Right atrium auricular region (tissue), 2 donors: ENCODE measurements around the gene ICE2. TPM values are rescaled to one million over a fixed set of nuclear protein-coding genes. Genes with fewer than 3 reads are reported as not detected.
"Not testable (repeated sequence)": the region's sequence is repeated elsewhere in the genome, so short reads cannot be mapped to it uniquely, and the experiment has no call there.

ENCODE experiments used
- DNase-seq: peaks from one replicate; pipeline ENCODE4 v3.0.0-alpha.2; 2019; ENCODE audit warnings: low spot score
- H3K27ac ChIP-seq, 2 donors: fragments of 200-600 bp; sonication (generic); 1 replicate in 1 of 2; 2 replicates in 1 of 2; pipeline ENCODE4 v1.5.1; 2016 to 2019
- H3K27me3 ChIP-seq, 2 donors: fragments of 200-600 bp; sonication (generic); one replicate each; pipeline versions ENCODE4 v1.5.1 to v1.6.0; 2017 to 2019
- H3K36me3 ChIP-seq: fragments of 200-600 bp; sonication (generic); one replicate; pipeline ENCODE4 v1.5.1; 2016
- H3K4me1 ChIP-seq, 2 donors: fragments of 200-600 bp; sonication (generic); one replicate each; pipeline versions ENCODE4 v1.5.1 to v1.6.0; 2017 to 2019
- H3K4me3 ChIP-seq, 2 donors: fragments of 200-600 bp; sonication (generic); 1 replicate in 1 of 2; 2 replicates in 1 of 2; pipeline ENCODE4 v1.5.1; 2017 to 2019; ENCODE audit warnings: mild to moderate bottlenecking in 1 of 2, moderate library complexity in 1 of 2
- H3K9me3 ChIP-seq, 2 donors: fragments of 200-600 bp; sonication (generic); one replicate each; pipeline ENCODE4 v1.5.1; 2019
- total RNA-seq, 2 donors: library from RNA; depleted of rRNA; stranded (reverse); fragments of >200 nt; gene quantifications; one replicate each; pipeline ENCODE4 v1.1.0, GENCODE V29; 2016
- TF ChIP-seq, protein P1 (sequence below), 2 donors: fragments of 200-600 bp; sonication (generic); IDR thresholded peaks; one replicate each; pipeline ENCODE4 v1.5.1; 2019; ENCODE audit warnings: antibody characterized with exemption in 2 of 2

ICE2 gene
- total RNA-seq, 2 donors from 2014 or later = 10.6 to 12.6 TPM

- no peaks in the 10 kb centered on the region for H3K9me3 ChIP-seq
- peaks cover 0 to 10% of the 10 kb centered on the region in 2 donors for H3K4me1 ChIP-seq
- H3K36me3 ChIP-seq = no peaks in the 10 kb centered on the region
- TF ChIP-seq, protein P1, sequence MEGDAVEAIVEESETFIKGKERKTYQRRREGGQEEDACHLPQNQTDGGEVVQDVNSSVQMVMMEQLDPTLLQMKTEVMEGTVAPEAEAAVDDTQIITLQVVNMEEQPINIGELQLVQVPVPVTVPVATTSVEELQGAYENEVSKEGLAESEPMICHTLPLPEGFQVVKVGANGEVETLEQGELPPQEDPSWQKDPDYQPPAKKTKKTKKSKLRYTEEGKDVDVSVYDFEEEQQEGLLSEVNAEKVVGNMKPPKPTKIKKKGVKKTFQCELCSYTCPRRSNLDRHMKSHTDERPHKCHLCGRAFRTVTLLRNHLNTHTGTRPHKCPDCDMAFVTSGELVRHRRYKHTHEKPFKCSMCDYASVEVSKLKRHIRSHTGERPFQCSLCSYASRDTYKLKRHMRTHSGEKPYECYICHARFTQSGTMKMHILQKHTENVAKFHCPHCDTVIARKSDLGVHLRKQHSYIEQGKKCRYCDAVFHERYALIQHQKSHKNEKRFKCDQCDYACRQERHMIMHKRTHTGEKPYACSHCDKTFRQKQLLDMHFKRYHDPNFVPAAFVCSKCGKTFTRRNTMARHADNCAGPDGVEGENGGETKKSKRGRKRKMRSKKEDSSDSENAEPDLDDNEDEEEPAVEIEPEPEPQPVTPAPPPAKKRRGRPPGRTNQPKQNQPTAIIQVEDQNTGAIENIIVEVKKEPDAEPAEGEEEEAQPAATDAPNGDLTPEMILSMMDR (IDR thresholded peaks at IDR 0.05) = no peak
- no peak overlapping the region for H3K4me3 ChIP-seq
- no peaks in the 10 kb centered on the region for H3K27me3 ChIP-seq
- no peak for DNase-seq
- peak overlapping the region; percentile 9 to 25 for H3K27ac ChIP-seq
Measured at GRCh38 chr15:60406513-60407414, 72.2 kb downstream of the ICE2 start.

- no peaks in the 10 kb centered on the region for H3K36me3 ChIP-seq
- no peaks in the 10 kb centered on the region for H3K9me3 ChIP-seq
- H3K4me3 ChIP-seq = no peak overlapping the region
- H3K27ac ChIP-seq = no peak overlapping the region
- TF ChIP-seq, protein P1 (IDR thresholded peaks at IDR 0.05) = no peak
- DNase-seq = no peak
- no peaks in the 10 kb centered on the region for H3K27me3 ChIP-seq
- H3K4me1 ChIP-seq = peaks cover 0 to 10% of the 10 kb centered on the region in 2 donors
Measured at GRCh38 chr15:60405399-60405798, 73.5 kb downstream of the ICE2 start.

GRCh38 chr15:60404351-60404750, 74.6 kb downstream of the ICE2 start:
- DNase-seq, H3K27ac ChIP-seq, H3K4me3 ChIP-seq, H3K9me3 ChIP-seq, H3K27me3 ChIP-seq, H3K36me3 ChIP-seq: not testable (repeated sequence)
- peaks cover 0 to 14% of the 10 kb centered on the region in 2 donors for H3K4me1 ChIP-seq

- H3K27me3 ChIP-seq = no peaks in the 10 kb centered on the region
- H3K27ac ChIP-seq = no peak overlapping the region
- peaks cover 0 to 20% of the 10 kb centered on the region in 2 donors for H3K4me1 ChIP-seq
- H3K36me3 ChIP-seq = no peaks in the 10 kb centered on the region
- no peaks in the 10 kb centered on the region for H3K9me3 ChIP-seq
- no peak overlapping the region for H3K4me3 ChIP-seq
- no peak for DNase-seq
- TF ChIP-seq, protein P1 (IDR thresholded peaks at IDR 0.05) = no peak
Measured at GRCh38 chr15:60400944-60401343, 78.0 kb downstream of the ICE2 start.

DNA sequence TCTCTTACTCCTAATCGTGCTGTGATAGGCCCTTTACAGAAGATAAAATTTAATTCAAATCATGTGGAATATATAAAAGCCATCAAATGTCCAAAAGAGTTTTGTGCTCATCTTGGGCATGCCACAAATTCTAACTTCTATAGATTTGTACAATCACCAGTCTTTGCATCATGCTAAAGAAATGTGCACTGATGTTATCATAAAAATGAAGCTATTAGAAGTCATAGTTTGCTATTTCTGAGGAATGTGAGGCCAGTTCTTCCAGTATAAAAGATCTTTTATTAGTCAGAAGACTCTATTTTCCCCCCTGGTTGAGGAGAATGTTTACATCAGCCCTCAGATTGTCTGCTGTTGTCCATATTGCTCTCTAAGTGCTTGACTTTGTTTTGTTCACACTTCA, 79.0 kb downstream of the ICE2 start:
- Histone ChIP-seq H3K27ac (peak overlapping the region in 1 of 2 donors; percentile 97), H3K4me3 (no peak overlapping the region), H3K9me3 (no peaks in the 10 kb centered on the region), H3K36me3 (no peaks in the 10 kb centered on the region), H3K27me3 (no peaks in the 10 kb centered on the region), H3K4me1 (peaks cover 0 to 30% of the 10 kb centered on the region in 2 donors)
- TF ChIP-seq, protein P1 (IDR thresholded peaks at IDR 0.05) = no peak
- no peak for DNase-seq

DNA sequence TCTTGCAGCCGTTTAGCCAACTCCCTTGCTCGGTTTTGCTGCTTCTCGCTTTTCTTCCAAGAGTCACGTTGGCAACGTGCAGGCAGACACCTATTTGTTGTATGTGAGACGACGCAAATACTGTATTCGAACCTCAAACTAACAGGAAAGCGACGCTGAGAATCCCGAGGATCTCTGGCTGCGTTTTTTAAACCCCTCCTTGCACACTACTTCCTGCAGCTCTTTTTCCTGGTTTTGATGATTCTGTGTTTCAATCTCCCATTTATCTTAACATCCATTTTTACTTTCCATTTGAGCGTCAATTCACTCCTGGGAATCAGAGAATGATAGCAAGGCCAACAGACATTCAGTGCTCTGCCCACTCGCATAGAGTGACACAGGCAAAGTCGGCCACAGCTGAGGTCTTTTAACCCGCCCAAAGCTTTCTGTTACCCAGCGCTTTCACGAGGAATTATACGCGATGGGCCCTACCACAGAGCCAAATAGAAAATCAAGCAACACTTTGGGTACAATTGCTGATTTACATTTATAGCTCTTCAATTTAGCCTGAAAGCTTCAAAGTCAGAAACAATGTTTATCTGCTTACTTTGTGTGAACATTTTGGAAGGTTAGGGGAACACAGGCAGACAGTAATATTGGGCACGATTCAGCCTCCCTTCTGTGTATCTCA, 79.6 kb downstream of the ICE2 start:
- Histone ChIP-seq H3K4me3 (no peak overlapping the region), H3K9me3 (no peaks in the 10 kb centered on the region), H3K36me3 (no peaks in the 10 kb centered on the region), H3K4me1 (peaks cover 0 to 35% of the 10 kb centered on the region in 2 donors), H3K27ac (peak overlapping the region; percentile 7 to 97), H3K27me3 (no peaks in the 10 kb centered on the region)
- no peak for DNase-seq
- TF ChIP-seq, protein P1 (IDR thresholded peaks at IDR 0.05) = no peak
